Germinal center (tissue), 1 donor: Measurements from ENCODE around the gene GABRA5.
"Not testable (repeated sequence)": the region's sequence is repeated elsewhere in the genome, so short reads cannot be mapped to it uniquely, and the experiment has no call there.

Experiments used
- DNase-seq: peaks from one replicate; pipeline ENCODE4 v3.0.0; 2012; ENCODE audit warnings: mixed read lengths, low spot score

The GABRA5 gene

GRCh38 chr15:26877831-26878230 lies 11.0 kb downstream of the GABRA5 start:
- no peak for DNase-seq

DNA sequence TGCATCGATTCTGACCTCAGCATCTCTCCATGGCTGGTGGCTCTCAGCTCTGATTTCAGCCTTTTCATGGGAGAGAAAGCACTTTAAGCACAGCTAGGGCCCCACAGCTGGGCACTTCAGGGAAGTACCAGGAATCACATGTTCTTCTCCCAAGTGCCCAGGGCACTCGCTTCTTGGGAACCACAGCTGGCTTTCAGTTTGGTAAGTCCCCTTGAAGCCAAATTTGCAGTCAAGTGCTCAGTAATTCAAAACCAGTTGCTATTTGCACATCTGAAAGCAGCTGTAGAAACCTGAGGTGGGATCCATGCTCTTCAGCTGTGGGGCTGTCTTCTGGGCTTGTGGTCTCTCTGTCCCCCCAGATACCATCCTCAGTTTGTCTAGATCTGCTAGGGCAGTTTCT lies 12.8 kb downstream of the GABRA5 start:
- no peak for DNase-seq

DNA sequence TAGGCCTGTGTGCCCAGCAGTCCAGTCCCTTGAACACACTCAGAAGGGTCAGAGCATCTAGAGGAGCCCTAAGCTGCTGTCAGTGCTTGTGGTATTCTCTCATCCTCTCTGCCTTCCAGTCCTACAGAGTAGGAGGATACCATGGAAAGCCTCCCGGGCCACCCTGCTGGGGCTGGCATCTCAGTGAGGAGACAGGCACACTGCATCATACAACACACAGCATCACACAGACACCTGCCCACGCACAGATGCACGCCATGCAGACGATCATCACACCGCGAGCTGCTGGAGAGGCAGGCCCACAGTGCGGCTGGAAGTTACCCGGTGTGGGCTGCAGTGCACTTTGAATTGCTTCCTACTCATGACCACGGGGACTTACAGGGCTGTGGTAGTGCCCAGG lies 15.2 kb downstream of the GABRA5 start:
- DNase-seq, result no peak

GRCh38 chr15:26882616-26883365 lies 15.9 kb downstream of the GABRA5 start:
- no peak for DNase-seq

GRCh38 chr15:26883466-26883865 lies 16.6 kb downstream of the GABRA5 start:
- DNase-seq, result no peak

DNA sequence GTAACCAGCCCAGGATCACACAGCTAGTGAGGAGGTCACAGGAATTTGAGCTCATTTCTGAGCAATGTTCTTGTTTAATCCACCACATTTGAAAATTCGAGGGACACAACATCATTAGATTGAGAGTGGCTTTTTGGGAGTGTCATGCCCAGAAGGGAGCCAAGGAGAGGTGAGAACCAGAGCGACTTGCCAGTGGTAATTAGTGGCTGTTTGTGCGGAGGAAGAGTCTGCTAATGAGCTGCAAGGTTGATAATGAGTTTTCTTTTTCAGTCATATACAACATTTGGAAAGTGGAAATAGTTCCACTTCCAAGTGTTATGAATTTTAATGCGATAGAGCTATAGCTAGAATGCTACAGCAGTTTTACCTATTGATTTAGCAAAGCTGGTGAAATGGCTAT lies 19.7 kb downstream of the GABRA5 start:
- no peak for DNase-seq

GRCh38 chr15:26887926-26888666 lies 21.2 kb downstream of the GABRA5 start:
- DNase-seq, result no peak

GRCh38 chr15:26888761-26889160 lies 21.9 kb downstream of the GABRA5 start:
- no peak for DNase-seq

- DNase-seq, result peak; percentile 20
Observed at GRCh38 chr15:26889298-26889898, 22.5 kb downstream of the GABRA5 start.

DNA sequence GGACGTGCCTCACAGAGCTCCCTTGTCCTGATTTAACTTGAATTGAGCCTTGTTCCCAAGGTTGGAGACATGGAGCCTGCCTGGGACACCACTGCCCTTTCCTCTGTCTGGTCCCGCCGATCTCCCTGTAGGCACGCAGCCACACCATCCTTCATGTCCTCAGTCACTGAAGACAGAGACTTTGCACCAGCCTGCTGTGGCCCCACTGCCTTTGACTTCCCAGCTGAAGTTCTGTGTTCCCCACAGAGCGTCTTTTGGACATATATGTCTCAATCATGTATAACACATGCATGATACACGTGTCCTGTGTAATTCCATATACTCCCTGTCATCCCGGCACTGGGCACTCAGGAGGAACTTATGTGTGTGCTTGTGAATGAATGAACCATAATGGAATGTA lies 23.6 kb downstream of the GABRA5 start:
- DNase-seq, result no peak

GRCh38 chr15:26890988-26891387 lies 24.1 kb downstream of the GABRA5 start:
- DNase-seq, result no peak

- peak; percentile 25 for DNase-seq
Observed at GRCh38 chr15:26891448-26892181, 24.8 kb downstream of the GABRA5 start.

GRCh38 chr15:26892182-26892518 lies 25.3 kb downstream of the GABRA5 start:
- DNase-seq, result no peak

DNA sequence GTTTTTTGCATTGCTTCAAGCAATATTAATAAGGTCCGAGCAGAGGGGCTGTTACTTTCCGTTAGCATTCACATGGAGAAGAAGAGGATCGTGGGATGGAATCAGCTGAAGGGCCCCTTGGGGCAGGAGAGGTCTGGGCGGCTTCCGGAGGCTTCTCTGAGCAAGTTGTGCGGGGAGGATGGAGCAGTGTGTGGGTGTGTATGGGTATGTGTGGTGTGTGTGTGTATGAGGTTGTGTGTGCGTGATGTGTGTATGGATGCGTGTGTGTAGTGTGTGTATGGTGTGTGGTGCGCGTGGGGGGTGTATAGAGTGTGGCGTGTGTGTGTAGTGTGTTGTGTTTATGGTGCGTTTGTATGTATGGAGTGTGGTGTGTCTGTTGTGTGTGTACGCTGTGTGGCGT lies 25.8 kb downstream of the GABRA5 start:
- DNase-seq, result no peak

- DNase-seq, result no peak
Observed at GRCh38 chr15:26893351-26894065, 26.6 kb downstream of the GABRA5 start.

DNA sequence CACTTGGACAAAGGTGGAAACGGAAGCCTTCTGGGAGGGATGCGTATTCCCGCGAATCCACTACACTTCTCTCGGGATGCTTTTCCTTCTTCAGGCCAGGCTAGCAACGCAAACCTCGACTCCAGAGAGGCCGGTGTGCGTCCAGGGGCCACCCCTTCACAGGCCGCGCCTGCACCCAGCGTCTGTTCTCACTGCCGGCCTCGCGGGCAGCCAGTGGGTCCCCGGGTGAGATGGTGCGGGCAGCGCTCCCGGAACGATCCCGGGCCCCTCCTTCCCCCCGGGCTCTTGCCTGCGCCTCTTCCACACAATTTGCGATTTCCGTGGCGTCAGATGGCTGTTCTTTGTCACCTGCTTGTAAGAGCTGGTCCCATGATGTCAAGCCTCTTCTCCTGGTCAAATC lies 27.3 kb downstream of the GABRA5 start:
- no peak for DNase-seq

DNA sequence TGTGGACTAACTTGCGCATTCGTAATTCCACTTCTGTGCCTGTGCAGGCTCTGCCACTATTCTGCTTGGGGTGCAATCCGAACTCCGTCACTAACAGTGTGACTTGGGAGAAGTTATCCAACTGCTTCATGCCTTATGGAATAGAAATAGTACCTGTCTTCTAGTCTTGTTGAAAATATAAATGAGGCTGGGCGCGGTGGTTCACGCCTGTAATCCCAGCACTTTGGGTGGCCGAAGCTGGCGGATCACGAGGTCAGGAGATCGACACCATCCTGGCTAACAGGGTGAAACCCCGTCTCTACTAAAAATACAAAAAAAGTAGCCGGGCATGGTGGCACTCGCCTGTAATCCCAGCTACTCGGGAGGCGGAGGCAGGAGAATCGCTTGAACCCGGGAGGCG lies 28.5 kb downstream of the GABRA5 start:
- not testable (repeated sequence) for DNase-seq

GRCh38 chr15:26899658-26900057 lies 32.8 kb downstream of the GABRA5 start:
- no peak for DNase-seq

DNA sequence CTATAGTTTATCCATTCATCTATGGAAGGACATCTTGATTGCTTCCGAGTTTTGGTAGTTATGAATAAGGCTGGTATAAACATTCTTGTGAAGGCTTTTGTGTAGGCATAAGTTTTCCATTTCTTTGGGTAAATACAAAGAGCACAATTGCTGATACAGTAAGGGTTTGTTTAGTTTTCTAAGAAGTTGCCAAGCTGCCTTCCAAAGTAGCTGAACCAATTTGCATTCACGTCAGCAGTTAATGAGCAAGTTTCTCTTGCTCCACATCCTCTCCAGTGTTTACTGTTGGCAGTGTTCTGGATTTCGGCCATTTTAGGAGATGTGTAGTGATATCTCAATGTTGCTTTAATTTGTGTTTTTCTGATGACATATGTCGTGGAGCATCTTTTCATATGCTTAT lies 34.2 kb downstream of the GABRA5 start:
- DNase-seq, result no peak

DNA sequence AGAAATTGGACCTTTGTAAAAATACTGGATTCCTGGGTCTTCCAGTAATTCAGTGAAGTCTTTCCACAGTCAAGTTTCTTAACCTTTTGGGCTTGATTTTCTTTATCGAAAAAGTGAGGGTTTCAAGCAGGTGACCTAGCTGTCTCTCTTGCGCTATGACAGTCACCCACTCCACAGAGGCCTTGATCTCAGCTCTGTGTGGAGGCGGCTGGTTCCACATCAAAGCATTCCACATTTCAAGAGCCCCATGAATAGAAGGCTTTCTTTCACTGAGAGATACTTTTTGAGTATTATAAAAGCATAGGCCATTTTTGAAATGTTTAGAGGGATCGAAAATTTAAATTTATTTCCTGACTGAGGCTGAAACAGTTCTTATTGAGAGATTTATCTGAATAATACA lies 43.9 kb downstream of the GABRA5 start:
- no peak for DNase-seq

DNA sequence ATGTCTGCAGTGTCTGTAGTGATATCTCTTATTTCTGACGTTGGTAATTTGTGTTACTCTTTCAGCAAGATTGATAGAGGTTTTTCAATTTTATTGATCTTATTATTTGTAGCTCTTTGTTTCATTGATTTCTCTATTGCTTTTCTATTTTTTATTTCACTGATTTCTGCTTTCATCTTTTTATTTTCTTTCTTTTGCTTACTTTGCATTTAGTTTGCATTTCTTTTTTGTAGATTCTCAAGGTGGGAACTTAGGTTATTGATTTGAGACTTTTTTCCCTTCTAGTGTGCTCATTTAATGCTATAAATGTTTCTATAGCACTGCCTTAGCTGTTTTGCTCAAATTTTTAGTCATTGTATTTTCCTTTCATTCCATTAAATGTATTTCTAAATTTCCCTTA lies 54.6 kb downstream of the GABRA5 start:
- no peak for DNase-seq

DNA sequence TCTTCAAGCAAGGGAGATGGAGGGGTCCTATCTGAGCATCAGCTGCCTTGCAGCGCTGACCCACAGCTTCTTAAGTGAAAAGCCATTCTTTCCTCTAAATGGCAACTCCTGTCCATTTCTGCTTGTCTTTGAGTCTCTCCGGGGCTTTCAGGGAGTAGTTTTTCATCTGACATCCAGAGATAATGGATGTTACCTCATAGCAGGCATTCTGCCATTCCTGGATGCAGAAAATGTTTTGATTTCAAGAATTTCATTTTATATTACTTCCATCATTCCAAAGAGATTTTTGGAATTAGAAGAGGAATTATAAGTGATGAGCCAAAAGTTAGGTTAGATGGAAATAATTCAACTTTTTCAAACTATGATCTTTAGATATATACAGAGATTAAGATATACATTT lies 59.2 kb downstream of the GABRA5 start:
- DNase-seq, result no peak
